WTC11 (cell line): Measurements from ENCODE around the gene ASTN2. TPM values are rescaled to one million over a fixed set of nuclear protein-coding genes. Genes with fewer than 3 reads are reported as not detected.

Experiments
- ATAC-seq: fragments of 200-7000 bp; cut with Tn5 transposase; 2 replicates; pipeline ENCODE4 v1.10.0; 2021; ENCODE audit warnings: mild to moderate bottlenecking, moderate library complexity
- CTCF ChIA-PET: fragments of 300-600 bp; sonication (Branson Sonifier 250); formaldehyde crosslinking; loops from one replicate; lab custom pipeline; 2021; ENCODE audit warnings: antibody characterized with exemption; lab: Charles Lee
- POLR2A ChIA-PET: fragments of 350-600 bp; sonication (Branson Sonifier 250); formaldehyde crosslinking; loops from one replicate; lab custom pipeline; 2021; ENCODE audit warnings: antibody characterized with exemption; lab: Charles Lee
- DNase-seq: peaks from one replicate; pipeline ENCODE4 v3.0.0; 2021; ENCODE audit warnings: low spot score
- H3K27ac Mint-ChIP-seq: 2 replicates; pipeline ENCODE4 v1.8.0; 2021; ENCODE audit warnings: mixed read lengths
- H3K27me3 Mint-ChIP-seq: 2 replicates; pipeline ENCODE4 v1.8.0; 2021; ENCODE audit warnings: low read depth, mild to moderate bottlenecking, moderate library complexity, mixed read lengths
- H3K36me3 Mint-ChIP-seq: 2 replicates; pipeline ENCODE4 v1.8.0; 2021; ENCODE audit warnings: mixed read lengths
- H3K4me1 Mint-ChIP-seq: 2 replicates; pipeline ENCODE4 v1.8.0; 2022; ENCODE audit warnings: mixed read lengths
- H3K4me3 Mint-ChIP-seq: 2 replicates; pipeline ENCODE4 v1.8.0; 2021; ENCODE audit warnings: mild to moderate bottlenecking, moderate library complexity, mixed read lengths
- H3K9me3 Mint-ChIP-seq: 2 replicates; pipeline ENCODE4 v1.8.0; 2021; ENCODE audit warnings: mixed read lengths
- ATF1 ChIP-seq: sonication (generic); formaldehyde crosslinking; IDR thresholded peaks from 2 replicates; pipeline ENCODE4 v1.8.1; 2023; ENCODE audit warnings: mild to moderate bottlenecking, moderate library complexity, missing genetic modification reagents
- HMGA2 ChIP-seq: fragments of 250-450 bp; sonication (Bioruptor Pico); IDR thresholded peaks from 2 replicates; pipeline ENCODE4 v1.4.0; 2021; ENCODE audit warnings: mild to moderate bottlenecking, moderate library complexity
- JAZF1 ChIP-seq: fragments of 250-450 bp; sonication (Bioruptor Pico); IDR thresholded peaks from 2 replicates; pipeline ENCODE4 v1.9.0; 2021; ENCODE audit warnings: moderate library complexity, mild to moderate bottlenecking, inconsistent platforms
- JUN ChIP-seq: sonication (generic); formaldehyde crosslinking; IDR thresholded peaks from 2 replicates; pipeline ENCODE4 v1.8.0; 2023; ENCODE audit warnings: mild to moderate bottlenecking, missing genetic modification reagents
- KAT7 ChIP-seq: sonication (generic); formaldehyde crosslinking; IDR thresholded peaks from 2 replicates; pipeline ENCODE4 v1.8.1; 2023; ENCODE audit warnings: missing genetic modification reagents, mild to moderate bottlenecking, borderline replicate concordance
- MYBL2 ChIP-seq: sonication (generic); formaldehyde crosslinking; IDR thresholded peaks from 2 replicates; pipeline ENCODE4 v1.8.1; 2023; ENCODE audit warnings: mild to moderate bottlenecking, moderate library complexity, missing genetic modification reagents
- NFE2L1 ChIP-seq: sonication (generic); formaldehyde crosslinking; IDR thresholded peaks from 2 replicates; pipeline ENCODE4 v1.8.1; 2023; ENCODE audit warnings: missing genetic modification reagents
- SMAD3 ChIP-seq: sonication (generic); formaldehyde crosslinking; IDR thresholded peaks from 2 replicates; pipeline ENCODE4 v1.8.0; 2022; ENCODE audit warnings: missing genetic modification reagents, mild to moderate bottlenecking, borderline replicate concordance
- TEAD1 ChIP-seq: sonication (generic); formaldehyde crosslinking; IDR thresholded peaks from 2 replicates; pipeline ENCODE4 v1.8.0; 2022; ENCODE audit warnings: mild to moderate bottlenecking, missing genetic modification reagents
- TEAD4 ChIP-seq: sonication (generic); formaldehyde crosslinking; IDR thresholded peaks from 2 replicates; pipeline ENCODE4 v1.8.0; 2022; ENCODE audit warnings: mild to moderate bottlenecking, missing genetic modification reagents
- TP53 ChIP-seq: sonication (generic); formaldehyde crosslinking; IDR thresholded peaks from 2 replicates; pipeline ENCODE4 v1.8.1; 2023; ENCODE audit warnings: mild to moderate bottlenecking, missing genetic modification reagents
- ZNF138 ChIP-seq: sonication (generic); formaldehyde crosslinking; conservative IDR thresholded peaks from 2 replicates; pipeline ENCODE4 v1.8.1; 2022; ENCODE audit warnings: mild to moderate bottlenecking, moderate library complexity, missing genetic modification reagents
- ZNF219 ChIP-seq: sonication (generic); formaldehyde crosslinking; IDR thresholded peaks from 2 replicates; pipeline ENCODE4 v1.8.0; 2023; ENCODE audit warnings: missing genetic modification reagents, mild to moderate bottlenecking, borderline replicate concordance
- ZNF232 ChIP-seq: sonication (generic); formaldehyde crosslinking; IDR thresholded peaks from 2 replicates; pipeline ENCODE4 v1.8.0; 2022; ENCODE audit warnings: mild to moderate bottlenecking, missing genetic modification reagents
- ZNF263 ChIP-seq: sonication (generic); formaldehyde crosslinking; IDR thresholded peaks from 2 replicates; pipeline ENCODE4 v1.8.1; 2022; ENCODE audit warnings: low read depth, mild to moderate bottlenecking, moderate library complexity, missing genetic modification reagents
- ZNF396 ChIP-seq: fragments of 250-450 bp; sonication (Bioruptor Pico); IDR thresholded peaks from 2 replicates; pipeline ENCODE4 v1.8.0; 2021; ENCODE audit warnings: mild to moderate bottlenecking, moderate library complexity, borderline replicate concordance
- total RNA-seq: library from RNA; stranded (reverse); gene quantifications from 3 replicates; pipeline ENCODE4 v1.2.3, GENCODE V29; 2021
- TF ChIP-seq, protein P1 (sequence below): sonication (generic); formaldehyde crosslinking; IDR thresholded peaks from 2 replicates; pipeline ENCODE4 v1.8.1; 2023; ENCODE audit warnings: mild to moderate bottlenecking, moderate library complexity, missing genetic modification reagents
- TF ChIP-seq, protein P2 (sequence below): fragments of 250-450 bp; sonication (Bioruptor Pico); IDR thresholded peaks from 2 replicates; pipeline ENCODE4 v2.1.2; 2022; ENCODE audit warnings: mild to moderate bottlenecking, moderate library complexity
- TF ChIP-seq, protein P3 (sequence below): fragments of 200-600 bp; IDR thresholded peaks from 2 replicates; pipeline ENCODE4 v1.8.0; 2022; ENCODE audit warnings: antibody characterized with exemption
- TF ChIP-seq, protein P4 (sequence below): sonication (generic); formaldehyde crosslinking; IDR thresholded peaks from 2 replicates; pipeline ENCODE4 v1.8.1; 2022; ENCODE audit warnings: mild to moderate bottlenecking, moderate library complexity, missing genetic modification reagents
- TF ChIP-seq, protein P5 (sequence below): fragments of 250-450 bp; sonication (Bioruptor Pico); IDR thresholded peaks from 2 replicates; pipeline ENCODE4 v1.9.0; 2021; ENCODE audit warnings: mild to moderate bottlenecking
- TF ChIP-seq, protein P6 (sequence below): fragments of 250-450 bp; sonication (Bioruptor Pico); IDR thresholded peaks from 2 replicates; pipeline ENCODE4 v1.9.0; 2021; ENCODE audit warnings: mild to moderate bottlenecking, borderline replicate concordance
- TF ChIP-seq, protein P7 (sequence below): sonication (generic); formaldehyde crosslinking; conservative IDR thresholded peaks from 2 replicates; pipeline ENCODE4 v1.8.1; 2022; ENCODE audit warnings: mild to moderate bottlenecking, missing genetic modification reagents

ASTN2 gene
- total RNA-seq, 1 experiment from 2014 or later = 16.2 TPM

DNA sequence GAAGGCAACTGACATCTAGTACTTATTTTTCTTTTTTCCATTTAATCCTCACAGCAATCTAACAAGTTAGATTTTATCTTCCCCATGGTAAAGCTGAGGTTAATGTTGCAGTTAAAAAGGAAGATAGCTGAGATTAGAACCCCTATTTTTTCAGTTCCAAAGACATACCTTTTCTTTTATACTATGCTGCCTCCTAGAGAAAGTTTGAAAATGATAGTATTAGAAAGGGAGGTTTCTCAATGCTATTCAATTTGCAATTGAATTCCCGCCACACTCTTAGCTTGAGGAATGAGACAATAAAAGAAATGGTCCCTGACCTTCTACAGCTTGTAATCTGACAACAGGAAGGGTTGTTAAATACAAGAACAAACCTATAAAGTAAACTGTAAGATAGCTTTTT, 923.6 kb downstream of the ASTN2 start:
- DNase-seq (no peak), ATAC-seq (peak; percentile 52)

DNA sequence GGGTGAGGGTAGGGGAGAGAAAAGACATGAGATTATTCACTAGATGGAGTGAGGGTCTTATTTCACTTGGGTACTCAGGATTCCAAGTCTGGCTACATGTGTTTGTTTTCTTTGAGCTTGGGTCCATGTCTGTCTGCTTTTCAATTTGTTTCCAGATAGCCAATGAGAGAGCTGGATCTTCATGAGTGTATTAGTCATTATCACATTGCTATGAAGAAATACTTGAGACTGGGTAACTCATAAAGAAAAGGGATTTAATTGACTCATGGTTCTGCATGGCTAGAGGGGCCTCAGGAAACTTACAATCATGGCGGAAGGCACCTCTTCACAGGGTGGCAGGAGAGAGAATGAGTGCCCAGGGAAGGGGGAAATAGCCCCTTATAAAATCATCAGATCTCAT, 924.5 kb downstream of the ASTN2 start:
- TF ChIP-seq JUN (CRISPR knock-in tag) (no peak), ZNF219 (no peak), KAT7 (CRISPR knock-in tag) (no peak), JAZF1 (no peak), HMGA2 (CRISPR knock-in tag) (no peak), ZNF138 (CRISPR knock-in tag) (no peak), NFE2L1 (CRISPR knock-in tag) (no peak), ZNF263 (no peak), SMAD3 (CRISPR knock-in tag) (no peak)
- TF ChIP-seq, protein P1, sequence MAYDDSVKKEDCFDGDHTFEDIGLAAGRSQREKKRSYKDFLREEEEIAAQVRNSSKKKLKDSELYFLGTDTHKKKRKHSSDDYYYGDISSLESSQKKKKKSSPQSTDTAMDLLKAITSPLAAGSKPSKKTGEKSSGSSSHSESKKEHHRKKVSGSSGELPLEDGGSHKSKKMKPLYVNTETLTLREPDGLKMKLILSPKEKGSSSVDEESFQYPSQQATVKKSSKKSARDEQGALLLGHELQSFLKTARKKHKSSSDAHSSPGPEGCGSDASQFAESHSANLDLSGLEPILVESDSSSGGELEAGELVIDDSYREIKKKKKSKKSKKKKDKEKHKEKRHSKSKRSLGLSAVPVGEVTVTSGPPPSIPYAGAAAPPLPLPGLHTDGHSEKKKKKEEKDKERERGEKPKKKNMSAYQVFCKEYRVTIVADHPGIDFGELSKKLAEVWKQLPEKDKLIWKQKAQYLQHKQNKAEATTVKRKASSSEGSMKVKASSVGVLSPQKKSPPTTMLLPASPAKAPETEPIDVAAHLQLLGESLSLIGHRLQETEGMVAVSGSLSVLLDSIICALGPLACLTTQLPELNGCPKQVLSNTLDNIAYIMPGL (CRISPR knock-in tag) = no peak
- TF ChIP-seq, protein P2, sequence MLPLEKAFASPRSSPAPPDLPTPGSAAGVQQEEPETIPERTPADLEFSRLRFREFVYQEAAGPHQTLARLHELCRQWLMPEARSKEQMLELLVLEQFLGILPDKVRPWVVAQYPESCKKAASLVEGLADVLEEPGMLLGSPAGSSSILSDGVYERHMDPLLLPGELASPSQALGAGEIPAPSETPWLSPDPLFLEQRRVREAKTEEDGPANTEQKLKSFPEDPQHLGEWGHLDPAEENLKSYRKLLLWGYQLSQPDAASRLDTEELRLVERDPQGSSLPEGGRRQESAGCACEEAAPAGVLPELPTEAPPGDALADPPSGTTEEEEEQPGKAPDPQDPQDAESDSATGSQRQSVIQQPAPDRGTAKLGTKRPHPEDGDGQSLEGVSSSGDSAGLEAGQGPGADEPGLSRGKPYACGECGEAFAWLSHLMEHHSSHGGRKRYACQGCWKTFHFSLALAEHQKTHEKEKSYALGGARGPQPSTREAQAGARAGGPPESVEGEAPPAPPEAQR (CRISPR knock-in tag) = no peak
- TF ChIP-seq, protein P3, sequence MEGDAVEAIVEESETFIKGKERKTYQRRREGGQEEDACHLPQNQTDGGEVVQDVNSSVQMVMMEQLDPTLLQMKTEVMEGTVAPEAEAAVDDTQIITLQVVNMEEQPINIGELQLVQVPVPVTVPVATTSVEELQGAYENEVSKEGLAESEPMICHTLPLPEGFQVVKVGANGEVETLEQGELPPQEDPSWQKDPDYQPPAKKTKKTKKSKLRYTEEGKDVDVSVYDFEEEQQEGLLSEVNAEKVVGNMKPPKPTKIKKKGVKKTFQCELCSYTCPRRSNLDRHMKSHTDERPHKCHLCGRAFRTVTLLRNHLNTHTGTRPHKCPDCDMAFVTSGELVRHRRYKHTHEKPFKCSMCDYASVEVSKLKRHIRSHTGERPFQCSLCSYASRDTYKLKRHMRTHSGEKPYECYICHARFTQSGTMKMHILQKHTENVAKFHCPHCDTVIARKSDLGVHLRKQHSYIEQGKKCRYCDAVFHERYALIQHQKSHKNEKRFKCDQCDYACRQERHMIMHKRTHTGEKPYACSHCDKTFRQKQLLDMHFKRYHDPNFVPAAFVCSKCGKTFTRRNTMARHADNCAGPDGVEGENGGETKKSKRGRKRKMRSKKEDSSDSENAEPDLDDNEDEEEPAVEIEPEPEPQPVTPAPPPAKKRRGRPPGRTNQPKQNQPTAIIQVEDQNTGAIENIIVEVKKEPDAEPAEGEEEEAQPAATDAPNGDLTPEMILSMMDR = no peak
- TF ChIP-seq, protein P4, sequence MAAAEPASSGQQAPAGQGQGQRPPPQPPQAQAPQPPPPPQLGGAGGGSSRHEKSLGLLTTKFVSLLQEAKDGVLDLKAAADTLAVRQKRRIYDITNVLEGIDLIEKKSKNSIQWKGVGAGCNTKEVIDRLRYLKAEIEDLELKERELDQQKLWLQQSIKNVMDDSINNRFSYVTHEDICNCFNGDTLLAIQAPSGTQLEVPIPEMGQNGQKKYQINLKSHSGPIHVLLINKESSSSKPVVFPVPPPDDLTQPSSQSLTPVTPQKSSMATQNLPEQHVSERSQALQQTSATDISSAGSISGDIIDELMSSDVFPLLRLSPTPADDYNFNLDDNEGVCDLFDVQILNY = no peak
- TF ChIP-seq, protein P5, sequence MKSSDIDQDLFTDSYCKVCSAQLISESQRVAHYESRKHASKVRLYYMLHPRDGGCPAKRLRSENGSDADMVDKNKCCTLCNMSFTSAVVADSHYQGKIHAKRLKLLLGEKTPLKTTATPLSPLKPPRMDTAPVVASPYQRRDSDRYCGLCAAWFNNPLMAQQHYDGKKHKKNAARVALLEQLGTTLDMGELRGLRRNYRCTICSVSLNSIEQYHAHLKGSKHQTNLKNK (CRISPR knock-in tag) = no peak
- 0 out of 2 replicates have a peak, but pooled peaks cover 3% of the 10 kb centered on the region for H3K9me3 Mint-ChIP-seq
- DNase-seq (no peak), ATAC-seq (no peak)
- H3K4me3 Mint-ChIP-seq = no peak overlapping the region
- CTCF ChIA-PET = interaction anchor here (1.9 to 2.2 kb wide), 2 partner anchors 151 to 337 kb away, joined by 5 to 17 read pairs; partner anchors contain the start of gene PAPPA
- POLR2A ChIA-PET = interaction anchor here (0.6 kb wide), 1 partner anchor 334 kb away, joined by 8 read pairs; no protein-coding TSS in a partner anchor
- peaks cover 5% of the 10 kb centered on the region; the same call in 1 of the 2 replicates for H3K27me3 Mint-ChIP-seq
- H3K36me3 Mint-ChIP-seq = no peaks in the 10 kb centered on the region
- peaks cover 35% of the 10 kb centered on the region for H3K4me1 Mint-ChIP-seq
- H3K27ac Mint-ChIP-seq = no peak overlapping the region

More for the DNA sequence above, 923.6 kb downstream of the ASTN2 start:
- ChIA-PET POLR2A (interaction anchor here (0.6 kb wide), 2 partner anchors 13 to 23 kb away, joined by 3 read pairs; no protein-coding TSS in a partner anchor), CTCF (interaction anchor here (0.6 to 2.2 kb wide), 13 partner anchors 8 to 898 kb away, joined by 3 to 17 read pairs (median 3); partner anchors contain the start of gene PAPPA)
- Mint-ChIP-seq H3K4me1 (peaks cover 39% of the 10 kb centered on the region), H3K36me3 (no peaks in the 10 kb centered on the region), H3K9me3 (0 out of 2 replicates have a peak, but pooled peaks cover 3% of the 10 kb centered on the region), H3K4me3 (no peak overlapping the region), H3K27ac (no peak overlapping the region), H3K27me3 (peaks cover 5% of the 10 kb centered on the region; the same call in 1 of the 2 replicates)
- TF ChIP-seq ZNF396 (CRISPR knock-in tag) = no peak
- TF ChIP-seq KAT7 (CRISPR knock-in tag) = no peak
- TF ChIP-seq, protein P6, sequence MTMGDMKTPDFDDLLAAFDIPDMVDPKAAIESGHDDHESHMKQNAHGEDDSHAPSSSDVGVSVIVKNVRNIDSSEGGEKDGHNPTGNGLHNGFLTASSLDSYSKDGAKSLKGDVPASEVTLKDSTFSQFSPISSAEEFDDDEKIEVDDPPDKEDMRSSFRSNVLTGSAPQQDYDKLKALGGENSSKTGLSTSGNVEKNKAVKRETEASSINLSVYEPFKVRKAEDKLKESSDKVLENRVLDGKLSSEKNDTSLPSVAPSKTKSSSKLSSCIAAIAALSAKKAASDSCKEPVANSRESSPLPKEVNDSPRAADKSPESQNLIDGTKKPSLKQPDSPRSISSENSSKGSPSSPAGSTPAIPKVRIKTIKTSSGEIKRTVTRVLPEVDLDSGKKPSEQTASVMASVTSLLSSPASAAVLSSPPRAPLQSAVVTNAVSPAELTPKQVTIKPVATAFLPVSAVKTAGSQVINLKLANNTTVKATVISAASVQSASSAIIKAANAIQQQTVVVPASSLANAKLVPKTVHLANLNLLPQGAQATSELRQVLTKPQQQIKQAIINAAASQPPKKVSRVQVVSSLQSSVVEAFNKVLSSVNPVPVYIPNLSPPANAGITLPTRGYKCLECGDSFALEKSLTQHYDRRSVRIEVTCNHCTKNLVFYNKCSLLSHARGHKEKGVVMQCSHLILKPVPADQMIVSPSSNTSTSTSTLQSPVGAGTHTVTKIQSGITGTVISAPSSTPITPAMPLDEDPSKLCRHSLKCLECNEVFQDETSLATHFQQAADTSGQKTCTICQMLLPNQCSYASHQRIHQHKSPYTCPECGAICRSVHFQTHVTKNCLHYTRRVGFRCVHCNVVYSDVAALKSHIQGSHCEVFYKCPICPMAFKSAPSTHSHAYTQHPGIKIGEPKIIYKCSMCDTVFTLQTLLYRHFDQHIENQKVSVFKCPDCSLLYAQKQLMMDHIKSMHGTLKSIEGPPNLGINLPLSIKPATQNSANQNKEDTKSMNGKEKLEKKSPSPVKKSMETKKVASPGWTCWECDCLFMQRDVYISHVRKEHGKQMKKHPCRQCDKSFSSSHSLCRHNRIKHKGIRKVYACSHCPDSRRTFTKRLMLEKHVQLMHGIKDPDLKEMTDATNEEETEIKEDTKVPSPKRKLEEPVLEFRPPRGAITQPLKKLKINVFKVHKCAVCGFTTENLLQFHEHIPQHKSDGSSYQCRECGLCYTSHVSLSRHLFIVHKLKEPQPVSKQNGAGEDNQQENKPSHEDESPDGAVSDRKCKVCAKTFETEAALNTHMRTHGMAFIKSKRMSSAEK (CRISPR knock-in tag) = no peak
- no peak for TF ChIP-seq SMAD3 (CRISPR knock-in tag)
- no peak for TF ChIP-seq TEAD1 (CRISPR knock-in tag)
- no peak for TF ChIP-seq TEAD4 (CRISPR knock-in tag)
- TF ChIP-seq, protein P7, sequence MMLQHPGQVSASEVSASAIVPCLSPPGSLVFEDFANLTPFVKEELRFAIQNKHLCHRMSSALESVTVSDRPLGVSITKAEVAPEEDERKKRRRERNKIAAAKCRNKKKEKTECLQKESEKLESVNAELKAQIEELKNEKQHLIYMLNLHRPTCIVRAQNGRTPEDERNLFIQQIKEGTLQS = no peak
- TF ChIP-seq, protein P2 (CRISPR knock-in tag) = no peak
- no peak for TF ChIP-seq MYBL2
- TF ChIP-seq ATF1 (CRISPR knock-in tag) = no peak
- no peak for TF ChIP-seq TP53 (CRISPR knock-in tag)
- no peak for TF ChIP-seq ZNF232 (CRISPR knock-in tag)
